Measurements from ENCODE around the gene HMGXB3. TPM values are rescaled to one million over a fixed set of nuclear protein-coding genes. Genes with fewer than 3 reads are reported as not detected.
A peak's percentile ranks its signal among the peaks of the same experiment; 100 is the strongest.

HMGXB3 gene
- 10 to 100 TPM; 19.7 to 27.0 (median 23.9) TPM for total RNA-seq

- peak within 1 kb of the TSS; percentile 95 to 98 (median 96) for H3K27ac ChIP-seq
- H3K36me3 ChIP-seq: peaks cover 0 to 19% of the 10 kb centered on the region in 2 donors
- intact Hi-C loops (cut with DNase I; ENCODE audit: low total_unique reads): loop anchor here (2.0 to 5.0 kb wide), 3 partner anchors 40 to 653 kb away; partner anchors contain the start of genes GRPEL2, PPARGC1B and SLC26A2
- in situ Hi-C loops (cut with MboI; ENCODE audit: low sequenced_read_pairs in 4 of 4): no loop called here
- H3K4me3 ChIP-seq: peak within 1 kb of the TSS; percentile 78 to 100 (median 94)
- ATAC-seq: peak; percentile 89 to 93
- peak; percentile 86 to 90 for TF ChIP-seq POLR2A (IDR thresholded peaks at IDR 0.05)
- TF ChIP-seq CTCF (IDR thresholded peaks at IDR 0.05 in 4 of 5, conservative IDR thresholded peaks at IDR 0.05 in 1 of 5): peak in 1 of 5 experiments; percentile 21
- DNase-seq: peak; percentile 92 to 94
- H3K4me1 ChIP-seq: peaks cover 31% of the 10 kb centered on the region in 2 donors
- no peaks in the 10 kb centered on the region for H3K9me3 ChIP-seq
- no peaks in the 10 kb centered on the region for H3K27me3 ChIP-seq
Observed at GRCh38 chr5:150000256-150000989, at the start of gene HMGXB3, which contains the start of gene TIGD6. Gene HMGXB3 (plus strand): TSS chr5:150000739. CDS start chr5:150004853, 4,114 bp downstream. Gene TIGD6 (minus strand): TSS chr5:150000654. CDS start chr5:149996348, 4,306 bp downstream.

GRCh38 chr5:149951138-149951749 is 49.3 kb upstream of the HMGXB3 start:
- DNase-seq: no peak
- no peaks in the 10 kb centered on the region for H3K36me3 ChIP-seq
- no peaks in the 10 kb centered on the region for H3K27me3 ChIP-seq
- in situ Hi-C loops (cut with MboI; ENCODE audit: low sequenced_read_pairs in 4 of 4): no loop called here
- intact Hi-C loops (cut with DNase I; ENCODE audit: low total_unique reads): no loop called here
- ATAC-seq: no peak
- H3K4me3 ChIP-seq: no peak overlapping the region
- H3K27ac ChIP-seq: no peak overlapping the region
- no peaks in the 10 kb centered on the region for H3K4me1 ChIP-seq
- H3K9me3 ChIP-seq: no peaks in the 10 kb centered on the region
- no peak for TF ChIP-seq CTCF (IDR thresholded peaks at IDR 0.05 in 4 of 5, conservative IDR thresholded peaks at IDR 0.05 in 1 of 5)
- no peak for TF ChIP-seq POLR2A (IDR thresholded peaks at IDR 0.05)

- in situ Hi-C loops (cut with MboI; ENCODE audit: low sequenced_read_pairs in 4 of 4) (no loop called here), intact Hi-C loops (cut with DNase I; ENCODE audit: low total_unique reads) (no loop called here)
- DNase-seq (no peak), ATAC-seq (no peak)
- Histone ChIP-seq H3K9me3 (no peaks in the 10 kb centered on the region), H3K4me1 (no peaks in the 10 kb centered on the region), H3K36me3 (no peaks in the 10 kb centered on the region), H3K27ac (no peak overlapping the region), H3K27me3 (no peaks in the 10 kb centered on the region), H3K4me3 (no peak overlapping the region)
- no peak for TF ChIP-seq POLR2A (IDR thresholded peaks at IDR 0.05)
Observed at GRCh38 chr5:149953436-149954121, 47.0 kb upstream of the HMGXB3 start.

GRCh38 chr5:149954798-149955197 is 45.7 kb upstream of the HMGXB3 start:
- no peak for DNase-seq
- intact Hi-C loops (cut with DNase I; ENCODE audit: low total_unique reads): no loop called here
- in situ Hi-C loops (cut with MboI; ENCODE audit: low sequenced_read_pairs in 4 of 4): no loop called here
- H3K27ac ChIP-seq: no peak overlapping the region
- no peak overlapping the region for H3K4me3 ChIP-seq
- peaks cover 2 to 5% of the 10 kb centered on the region in 2 donors for H3K4me1 ChIP-seq
- H3K36me3 ChIP-seq: no peaks in the 10 kb centered on the region
- TF ChIP-seq POLR2A (IDR thresholded peaks at IDR 0.05) (no peak), CTCF (IDR thresholded peaks at IDR 0.05 in 4 of 5, conservative IDR thresholded peaks at IDR 0.05 in 1 of 5) (no peak)
- no peaks in the 10 kb centered on the region for H3K9me3 ChIP-seq
- ATAC-seq: no peak
- no peaks in the 10 kb centered on the region for H3K27me3 ChIP-seq

GRCh38 chr5:149956685-149957084 is 43.9 kb upstream of the HMGXB3 start:
- Histone ChIP-seq H3K36me3 (no peaks in the 10 kb centered on the region), H3K4me1 (peaks cover 8 to 14% of the 10 kb centered on the region in 2 donors), H3K27ac (no peak overlapping the region), H3K4me3 (no peak overlapping the region), H3K27me3 (no peaks in the 10 kb centered on the region), H3K9me3 (no peaks in the 10 kb centered on the region)
- in situ Hi-C loops (cut with MboI; ENCODE audit: low sequenced_read_pairs in 4 of 4): no loop called here
- intact Hi-C loops (cut with DNase I; ENCODE audit: low total_unique reads): no loop called here
- no peak for ATAC-seq
- no peak for DNase-seq
- TF ChIP-seq CTCF (IDR thresholded peaks at IDR 0.05 in 4 of 5, conservative IDR thresholded peaks at IDR 0.05 in 1 of 5): no peak
- no peak for TF ChIP-seq POLR2A (IDR thresholded peaks at IDR 0.05)
